K562 (cell line): ENCODE data around the gene SDHAF1. TPM values are rescaled to one million over a fixed set of nuclear protein-coding genes. Genes with fewer than 3 reads are reported as not detected.

ENCODE experiments used
- ARID2 ChIP-seq: fragments of 450-650 bp; IDR thresholded peaks from 2 replicates; pipeline ENCODE4 v1.6.1; 2017; ENCODE audit warnings: antibody characterized with exemption, mild to moderate bottlenecking
- SMAD4 ChIP-seq: fragments of 250-450 bp; sonication (Bioruptor Pico); conservative IDR thresholded peaks from 2 replicates; pipeline ENCODE4 v1.8.0; 2021; ENCODE audit warnings: inconsistent platforms, mild to moderate bottlenecking, moderate library complexity
- TGIF2 ChIP-seq: sonication (generic); formaldehyde crosslinking; IDR thresholded peaks from 2 replicates; pipeline ENCODE4 v1.8.1; 2022; ENCODE audit warnings: mild to moderate bottlenecking, missing genetic modification reagents, moderate library complexity
- ZNF311 ChIP-seq: fragments of 250-450 bp; sonication (Bioruptor Pico); IDR thresholded peaks from 2 replicates; pipeline ENCODE4 v1.4.0; 2020; ENCODE audit warnings: mild to moderate bottlenecking, moderate library complexity
- ZNF592 ChIP-seq: fragments of 450-650 bp; IDR thresholded peaks from 2 replicates; pipeline ENCODE4 v1.6.1; 2017; ENCODE audit warnings: antibody characterized with exemption, mild to moderate bottlenecking
- polyA plus RNA-seq, 8 experiments: library from polyadenylated mRNA; depleted of rRNA in 4 of 8; stranded (reverse) in 5 of 8; unstranded in 3 of 8; fragments of >200 nt; fragmentation: Nextera tagmentation in 2 of 8; fragmentation: Illumina TruSeq in 1 of 8; extraction: Ambion mirVana in 2 of 8; extraction: Trizol in 1 of 8; gene quantifications; 2 replicates each; pipeline versions ENCODE4 v1.2.1 to v1.2.3, GENCODE V29; 2011 to 2014; ENCODE audit warnings: inconsistent platforms in 1 of 8, missing spikeins in 1 of 8
- total RNA-seq, 7 experiments: library from RNA; depleted of rRNA in 6 of 7; stranded (reverse); fragments of >200 nt in 6 of 7; fragmentation: Illumina TruSeq in 2 of 7; extraction: Trizol in 2 of 7; gene quantifications; 2 replicates each; pipeline versions ENCODE4 v1.2.1 to v1.2.3, GENCODE V29; 2011 to 2021; ENCODE audit warnings: low replicate concordance in 1 of 7
- TF ChIP-seq, protein P1 (sequence below): sonication (generic); formaldehyde crosslinking; IDR thresholded peaks from 2 replicates; pipeline ENCODE4 v1.8.0; 2023; ENCODE audit warnings: mild to moderate bottlenecking, missing genetic modification reagents

The SDHAF1 gene
- total and polyA plus RNA-seq, 9 of the 15 experiments (the other 6 are each of a cell fraction or from before 2014, with no cell fraction given) = 0.42 to 55.7 (median 18.8) TPM

DNA sequence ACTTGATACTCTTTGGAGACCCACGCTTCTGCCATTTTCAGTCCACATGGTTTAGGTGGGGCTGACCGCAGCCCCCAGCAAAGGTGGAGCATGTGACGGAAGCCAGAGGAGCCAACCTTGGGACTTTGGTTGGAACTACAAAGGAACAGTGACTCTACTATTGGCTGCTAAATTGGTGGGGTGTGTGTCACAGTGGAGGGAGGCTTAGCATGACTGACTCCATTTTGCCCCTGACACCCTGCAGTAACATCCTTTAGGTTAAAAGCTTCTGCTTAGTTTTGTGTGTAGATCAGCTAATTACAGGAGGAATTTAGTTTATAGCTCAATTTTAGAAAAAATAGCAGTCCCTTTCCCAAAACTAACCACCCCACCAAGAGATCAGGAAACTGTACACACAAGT, 6.6 kb downstream of the SDHAF1 start (continued):
- TF ChIP-seq ZNF592 = peak; percentile 88
- TF ChIP-seq ZNF311 (CRISPR knock-in tag) = peak; percentile 70; the same call in 1 of the 2 replicates
- TF ChIP-seq, protein P1, sequence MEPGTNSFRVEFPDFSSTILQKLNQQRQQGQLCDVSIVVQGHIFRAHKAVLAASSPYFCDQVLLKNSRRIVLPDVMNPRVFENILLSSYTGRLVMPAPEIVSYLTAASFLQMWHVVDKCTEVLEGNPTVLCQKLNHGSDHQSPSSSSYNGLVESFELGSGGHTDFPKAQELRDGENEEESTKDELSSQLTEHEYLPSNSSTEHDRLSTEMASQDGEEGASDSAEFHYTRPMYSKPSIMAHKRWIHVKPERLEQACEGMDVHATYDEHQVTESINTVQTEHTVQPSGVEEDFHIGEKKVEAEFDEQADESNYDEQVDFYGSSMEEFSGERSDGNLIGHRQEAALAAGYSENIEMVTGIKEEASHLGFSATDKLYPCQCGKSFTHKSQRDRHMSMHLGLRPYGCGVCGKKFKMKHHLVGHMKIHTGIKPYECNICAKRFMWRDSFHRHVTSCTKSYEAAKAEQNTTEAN (CRISPR knock-in tag) = no peak
- TF ChIP-seq TGIF2 (CRISPR knock-in tag) = no peak
- no peak for TF ChIP-seq ARID2
- peak; percentile 36; the same call in 1 of the 2 replicates for TF ChIP-seq SMAD4 (CRISPR knock-in tag)
